ENCODE results near the gene RBCK1. TPM values are rescaled to one million over a fixed set of nuclear protein-coding genes. Genes with fewer than 3 reads are reported as not detected.

RBCK1 gene
- polyA plus RNA-seq, 1 donor, result 86.9 TPM

GRCh38 chr20:406200-407132 is 1.6 kb upstream of the RBCK1 start:
- 80% methylated on average over 3 of the region's 9 CpGs for WGBS (ENCODE audit: insufficient coverage, low lambda C conversion rate)
- H3K9me3 ChIP-seq (ENCODE audit: control insufficient read depth, low read depth, low read length), result no peaks in the 10 kb centered on the region
- no peak for DNase-seq
- no peaks in the 10 kb centered on the region for H3K27me3 ChIP-seq (ENCODE audit: control insufficient read depth, insufficient read depth, low read length)
- H3K4me1 ChIP-seq (ENCODE audit: control insufficient read depth, insufficient read depth, low read length), result peaks cover 20% of the 10 kb centered on the region
- H3K36me3 ChIP-seq (ENCODE audit: control insufficient read depth, insufficient read depth, low read length), result peaks cover 8% of the 10 kb centered on the region
- no peak overlapping the region for H3K4me3 ChIP-seq (ENCODE audit: low read length)
- H3K27ac ChIP-seq (ENCODE audit: low read length), result no peak overlapping the region

GRCh38 chr20:407133-407952 is 756 bp upstream of the RBCK1 start:
- no peaks in the 10 kb centered on the region for H3K9me3 ChIP-seq (ENCODE audit: control insufficient read depth, low read depth, low read length)
- DNase-seq, result peak; percentile 49 to 85
- no peaks in the 10 kb centered on the region for H3K27me3 ChIP-seq (ENCODE audit: control insufficient read depth, insufficient read depth, low read length)
- H3K4me1 ChIP-seq (ENCODE audit: control insufficient read depth, insufficient read depth, low read length), result peaks cover 16% of the 10 kb centered on the region
- peak overlapping the region; percentile 72 for H3K27ac ChIP-seq (ENCODE audit: low read length)
- H3K4me3 ChIP-seq (ENCODE audit: low read length), result peak overlapping the region; percentile 53
- peaks cover 11% of the 10 kb centered on the region for H3K36me3 ChIP-seq (ENCODE audit: control insufficient read depth, insufficient read depth, low read length)
- 15% methylated on average over 5 of the region's 45 CpGs for WGBS (ENCODE audit: insufficient coverage, low lambda C conversion rate)

DNA sequence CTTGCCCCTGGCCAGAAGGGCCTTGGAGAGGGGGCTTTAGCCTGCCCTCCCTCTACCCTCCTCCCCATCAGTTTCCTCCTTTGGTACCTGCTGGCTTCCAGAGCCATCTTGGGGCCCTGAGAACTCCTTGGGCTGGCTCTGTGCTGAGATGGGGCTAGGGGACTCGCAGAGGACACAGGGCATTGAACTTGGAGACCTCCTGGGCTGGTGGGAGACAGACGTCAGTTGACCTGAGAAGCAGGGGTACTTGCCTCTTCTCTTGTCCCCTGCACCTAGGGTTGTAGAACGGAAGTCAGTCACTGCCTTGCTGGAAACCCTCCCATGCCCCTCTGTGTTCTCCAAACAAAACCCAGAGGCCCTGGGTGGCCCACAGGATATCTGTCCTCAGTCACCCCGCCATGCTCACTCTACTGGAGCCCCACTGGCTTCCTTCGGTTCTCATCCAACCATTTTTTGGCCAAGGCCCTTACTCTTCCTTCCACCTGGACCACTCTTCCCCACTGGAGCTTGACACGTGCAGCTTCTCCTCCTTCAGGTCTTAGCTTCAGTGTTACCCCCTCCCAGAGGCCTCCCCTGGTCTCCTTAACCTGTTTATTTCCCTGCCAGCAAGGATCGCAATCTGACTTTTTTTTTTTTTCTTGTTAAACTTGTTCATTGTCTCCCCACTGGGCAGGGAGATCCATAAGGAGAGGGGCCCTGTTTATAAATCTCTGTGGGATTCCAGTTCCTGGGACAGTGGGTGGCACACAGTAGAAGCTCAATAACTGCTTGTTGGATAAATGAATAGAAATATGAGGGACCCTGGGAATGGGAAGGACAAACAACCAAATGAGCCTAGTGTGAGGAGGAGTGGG is 971 bp downstream of the RBCK1 start:
- Histone ChIP-seq H3K4me3 (ENCODE audit: low read length) (peak overlapping the region; percentile 99), H3K27ac (ENCODE audit: low read length) (peak overlapping the region; percentile 95), H3K27me3 (ENCODE audit: control insufficient read depth, insufficient read depth, low read length) (no peaks in the 10 kb centered on the region), H3K9me3 (ENCODE audit: control insufficient read depth, low read depth, low read length) (no peaks in the 10 kb centered on the region), H3K4me1 (ENCODE audit: control insufficient read depth, insufficient read depth, low read length) (peaks cover 12% of the 10 kb centered on the region), H3K36me3 (ENCODE audit: control insufficient read depth, insufficient read depth, low read length) (peaks cover 14% of the 10 kb centered on the region)
- WGBS (ENCODE audit: insufficient coverage, low lambda C conversion rate), result 50% methylated on average over 1 of the region's 7 CpGs
- peak in 1 of 2 donors; percentile 26 for DNase-seq

DNA sequence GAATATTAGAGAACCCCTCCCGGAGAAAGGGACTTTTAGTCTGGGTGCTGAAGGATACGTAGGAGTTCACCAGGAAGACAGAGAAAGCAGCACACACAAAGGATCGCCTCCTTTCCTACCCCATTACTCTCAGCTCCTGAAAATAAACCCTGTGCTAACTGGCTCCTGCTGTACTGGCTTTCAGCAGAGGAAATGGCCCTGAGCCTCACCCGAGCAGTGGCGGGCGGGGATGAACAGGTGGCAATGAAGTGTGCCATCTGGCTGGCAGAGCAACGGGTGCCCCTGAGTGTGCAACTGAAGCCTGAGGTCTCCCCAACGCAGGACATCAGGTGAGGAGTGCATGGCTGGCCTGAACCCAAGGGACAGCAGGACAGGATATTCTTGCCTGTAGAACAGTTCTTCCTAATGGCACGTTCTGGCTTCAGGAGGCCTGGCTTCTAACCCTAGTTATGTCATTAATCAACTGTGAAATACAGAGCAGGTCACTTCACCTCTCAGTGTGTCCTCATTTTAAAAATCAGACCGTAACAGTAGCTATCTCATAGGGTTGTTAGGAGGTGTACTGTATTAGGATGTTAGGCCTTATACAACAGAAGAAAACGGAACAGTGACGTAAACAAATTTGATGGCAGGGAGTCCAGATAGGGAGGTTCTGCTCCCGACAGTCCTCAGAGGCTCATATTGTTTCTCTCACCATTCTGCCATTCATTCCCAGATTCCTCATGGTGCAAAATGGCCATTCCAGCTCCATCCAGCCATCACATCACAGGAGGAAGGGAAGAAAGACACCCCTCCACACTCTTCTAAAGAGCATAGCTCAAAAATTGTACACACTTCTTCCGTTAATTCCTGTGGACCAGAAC is 1.8 kb downstream of the RBCK1 start:
- DNase-seq, result no peak
- H3K4me3 ChIP-seq (ENCODE audit: low read length), result no peak overlapping the region
- peaks cover 12% of the 10 kb centered on the region for H3K4me1 ChIP-seq (ENCODE audit: control insufficient read depth, insufficient read depth, low read length)
- H3K36me3 ChIP-seq (ENCODE audit: control insufficient read depth, insufficient read depth, low read length), result peaks cover 14% of the 10 kb centered on the region
- H3K27me3 ChIP-seq (ENCODE audit: control insufficient read depth, insufficient read depth, low read length), result no peaks in the 10 kb centered on the region
- H3K27ac ChIP-seq (ENCODE audit: low read length), result no peak overlapping the region
- no CpG with 5 or more reads among the region's 14 CpGs for WGBS (ENCODE audit: insufficient coverage, low lambda C conversion rate)
- H3K9me3 ChIP-seq (ENCODE audit: control insufficient read depth, low read depth, low read length), result no peaks in the 10 kb centered on the region

DNA sequence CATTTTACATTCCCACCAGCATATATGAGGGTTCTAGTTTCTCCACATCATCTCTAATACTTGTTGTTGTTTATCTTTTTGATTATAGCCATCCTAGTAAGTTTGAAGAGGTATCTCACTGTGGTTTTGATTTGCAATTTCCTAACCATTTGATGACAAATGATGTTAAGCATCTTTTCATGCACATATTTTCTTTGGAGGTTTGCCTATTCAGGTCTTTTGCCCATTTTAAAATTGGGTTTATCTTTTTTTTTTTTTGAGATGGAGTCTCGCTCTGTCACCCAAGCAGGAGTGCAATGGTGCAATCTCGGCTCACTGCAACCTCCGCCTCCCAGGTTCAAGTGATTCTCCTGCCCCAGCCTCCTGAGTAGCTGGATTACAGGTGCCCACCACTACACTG is 4.0 kb downstream of the RBCK1 start:
- no CpG with 5 or more reads among the region's 3 CpGs for WGBS (ENCODE audit: insufficient coverage, low lambda C conversion rate)
- no peaks in the 10 kb centered on the region for H3K9me3 ChIP-seq (ENCODE audit: control insufficient read depth, low read depth, low read length)

GRCh38 chr20:414161-414560 is 6.1 kb downstream of the RBCK1 start:
- no CpG with 5 or more reads among the region's 2 CpGs for WGBS (ENCODE audit: insufficient coverage, low lambda C conversion rate)
- Histone ChIP-seq H3K4me1 (ENCODE audit: control insufficient read depth, insufficient read depth, low read length) (peaks cover 6% of the 10 kb centered on the region), H3K27me3 (ENCODE audit: control insufficient read depth, insufficient read depth, low read length) (no peaks in the 10 kb centered on the region), H3K36me3 (ENCODE audit: control insufficient read depth, insufficient read depth, low read length) (peaks cover 24% of the 10 kb centered on the region), H3K27ac (ENCODE audit: low read length) (no peak overlapping the region), H3K9me3 (ENCODE audit: control insufficient read depth, low read depth, low read length) (no peaks in the 10 kb centered on the region), H3K4me3 (ENCODE audit: low read length) (no peak overlapping the region)
- no peak for DNase-seq

More for the DNA sequence above, 4.0 kb downstream of the RBCK1 start:
- peaks cover 11% of the 10 kb centered on the region for H3K4me1 ChIP-seq (ENCODE audit: control insufficient read depth, insufficient read depth, low read length)
- peaks cover 14% of the 10 kb centered on the region for H3K36me3 ChIP-seq (ENCODE audit: control insufficient read depth, insufficient read depth, low read length)
- no peak for DNase-seq
- H3K27me3 ChIP-seq (ENCODE audit: control insufficient read depth, insufficient read depth, low read length), result no peaks in the 10 kb centered on the region
- no peak overlapping the region for H3K27ac ChIP-seq (ENCODE audit: low read length)
- no peak overlapping the region for H3K4me3 ChIP-seq (ENCODE audit: low read length)

DNA sequence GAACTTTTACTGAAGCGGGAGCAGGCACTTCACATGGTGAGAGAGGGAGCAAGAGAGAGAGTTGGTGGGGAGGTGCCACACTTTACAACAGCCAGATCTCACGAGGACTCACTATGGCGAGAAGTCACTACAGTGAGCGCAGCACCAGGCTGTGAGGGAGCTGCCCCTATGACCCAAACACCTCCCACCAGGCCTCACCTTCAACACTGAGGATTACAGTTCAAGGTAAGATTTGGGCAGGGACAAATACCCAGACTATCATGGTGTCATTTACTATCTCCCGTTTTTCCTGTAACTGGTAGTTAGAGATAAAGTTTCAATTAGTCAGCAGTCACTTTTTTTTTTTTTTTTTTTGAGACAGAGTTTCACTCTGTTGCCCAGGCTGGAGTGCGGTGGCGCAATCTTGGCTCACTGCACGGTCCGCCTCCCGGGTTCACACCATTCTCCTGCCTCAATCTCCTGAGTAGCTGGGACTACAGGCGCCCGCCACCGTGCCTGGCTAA is 7.8 kb downstream of the RBCK1 start:
- peak overlapping the region; percentile 9 for H3K27ac ChIP-seq (ENCODE audit: low read length)
- no CpG with 5 or more reads among the region's 13 CpGs for WGBS (ENCODE audit: insufficient coverage, low lambda C conversion rate)
- no peaks in the 10 kb centered on the region for H3K27me3 ChIP-seq (ENCODE audit: control insufficient read depth, insufficient read depth, low read length)
- peaks cover 34% of the 10 kb centered on the region for H3K36me3 ChIP-seq (ENCODE audit: control insufficient read depth, insufficient read depth, low read length)
- no peaks in the 10 kb centered on the region for H3K9me3 ChIP-seq (ENCODE audit: control insufficient read depth, low read depth, low read length)
- no peaks in the 10 kb centered on the region for H3K4me1 ChIP-seq (ENCODE audit: control insufficient read depth, insufficient read depth, low read length)
- no peak overlapping the region for H3K4me3 ChIP-seq (ENCODE audit: low read length)
- DNase-seq, result peak in 1 of 2 donors; percentile 53

GRCh38 chr20:416950-417800 is 9.1 kb downstream of the RBCK1 start:
- Histone ChIP-seq H3K4me1 (ENCODE audit: control insufficient read depth, insufficient read depth, low read length) (no peaks in the 10 kb centered on the region), H3K27me3 (ENCODE audit: control insufficient read depth, insufficient read depth, low read length) (no peaks in the 10 kb centered on the region), H3K9me3 (ENCODE audit: control insufficient read depth, low read depth, low read length) (no peaks in the 10 kb centered on the region), H3K4me3 (ENCODE audit: low read length) (no peak overlapping the region), H3K27ac (ENCODE audit: low read length) (no peak overlapping the region), H3K36me3 (ENCODE audit: control insufficient read depth, insufficient read depth, low read length) (peaks cover 40% of the 10 kb centered on the region)
- DNase-seq, result no peak
- WGBS (ENCODE audit: insufficient coverage, low lambda C conversion rate), result no CpG with 5 or more reads among the region's 13 CpGs
